SKM-1 treated with dmso at 0.1 percent for 144 hours (cell line): ENCODE data around the gene TDP1.
"Not testable (repeated sequence)": the region's sequence is repeated elsewhere in the genome, so short reads cannot be mapped to it uniquely, and the experiment has no call there.

Experiments used
- DNase-seq: peaks from one replicate; lab custom pipeline; 2025; ENCODE audit not compliant: unreplicated experiment; lab: John Stamatoyannopoulos, UW

TDP1 gene

DNA sequence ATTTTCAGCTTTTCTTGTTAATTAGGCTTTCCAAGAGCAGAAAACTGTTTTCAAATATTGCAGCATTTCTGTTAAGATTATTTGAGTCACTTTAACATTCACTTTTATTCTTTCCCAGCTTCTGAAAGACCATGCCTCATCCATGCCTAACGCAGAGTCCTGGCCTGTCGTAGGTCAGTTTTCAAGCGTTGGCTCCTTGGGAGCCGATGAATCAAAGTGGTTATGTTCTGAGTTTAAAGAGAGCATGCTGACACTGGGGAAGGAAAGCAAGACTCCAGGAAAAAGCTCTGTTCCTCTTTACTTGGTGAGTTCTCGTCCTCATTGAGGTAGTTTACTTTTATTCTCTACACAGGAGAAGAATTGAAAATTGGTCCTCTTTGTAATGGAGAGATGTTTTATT, 33.1 kb downstream of the TDP1 start:
- no peak for DNase-seq

DNA sequence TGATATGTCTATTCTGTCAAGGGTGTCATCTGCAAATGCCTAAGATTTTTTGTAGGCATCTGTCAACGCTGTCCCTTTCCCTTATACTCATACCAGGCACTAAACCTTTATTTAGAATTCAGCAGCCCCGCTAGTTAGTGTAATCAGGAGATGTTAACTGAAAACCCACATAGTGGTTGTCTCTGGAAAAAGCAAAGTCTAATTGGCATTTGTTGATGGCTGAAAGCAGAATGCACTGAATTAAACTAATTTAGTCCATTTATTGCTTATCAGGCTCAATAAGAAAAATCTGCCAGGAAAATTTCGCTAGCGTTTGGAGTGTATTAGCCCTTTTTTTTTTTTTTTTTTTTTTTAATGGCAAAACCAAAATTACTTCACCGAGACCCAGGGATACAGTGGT, 34.5 kb downstream of the TDP1 start:
- no peak for DNase-seq

- DNase-seq, result no peak
Observed at GRCh38 chr14:89990623-89991275, 35.0 kb downstream of the TDP1 start.

GRCh38 chr14:89992273-89992672, 36.5 kb downstream of the TDP1 start:
- DNase-seq, result no peak

GRCh38 chr14:89996963-89997362, 41.2 kb downstream of the TDP1 start:
- DNase-seq, result no peak

- DNase-seq, result no peak
Observed at GRCh38 chr14:90000935-90001334, 45.2 kb downstream of the TDP1 start.

DNA sequence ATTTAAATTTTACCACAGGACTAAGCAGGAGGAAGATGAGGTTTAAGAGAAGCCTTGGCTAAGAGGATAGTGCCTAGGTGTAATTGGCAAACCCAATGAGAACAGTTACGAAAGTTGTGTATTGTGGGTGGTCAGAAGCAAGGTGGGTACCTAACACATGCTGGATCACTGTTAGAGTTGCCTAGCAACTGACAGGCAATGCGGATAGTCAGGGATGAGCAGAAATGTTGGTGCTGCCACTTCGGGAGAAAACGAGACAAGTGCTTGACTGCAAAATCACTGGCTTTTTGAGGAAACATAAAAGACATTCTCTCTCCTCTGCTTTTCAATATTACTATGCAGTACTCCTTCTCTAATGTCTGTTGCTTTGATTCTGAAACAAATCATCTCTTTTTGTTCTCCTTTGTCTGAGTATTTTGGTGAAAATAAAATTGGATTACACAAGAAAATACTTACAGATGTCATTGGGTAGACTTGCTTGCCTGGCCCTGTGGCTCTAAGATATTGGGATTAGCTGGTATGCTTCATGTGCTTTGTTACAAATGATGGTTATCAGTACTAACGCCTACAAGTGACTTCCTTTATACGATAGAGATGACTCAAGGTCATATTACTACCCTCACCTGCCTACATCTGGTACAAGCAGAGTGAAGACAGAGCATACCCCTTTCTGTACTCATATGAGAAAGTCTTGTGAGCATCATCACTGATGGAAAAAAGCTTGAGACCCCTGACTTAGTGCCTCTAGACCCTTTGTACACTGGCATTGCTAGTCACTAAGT, 48.0 kb downstream of the TDP1 start:
- no peak for DNase-seq

GRCh38 chr14:90005441-90005840, 49.7 kb downstream of the TDP1 start:
- DNase-seq, result no peak

DNA sequence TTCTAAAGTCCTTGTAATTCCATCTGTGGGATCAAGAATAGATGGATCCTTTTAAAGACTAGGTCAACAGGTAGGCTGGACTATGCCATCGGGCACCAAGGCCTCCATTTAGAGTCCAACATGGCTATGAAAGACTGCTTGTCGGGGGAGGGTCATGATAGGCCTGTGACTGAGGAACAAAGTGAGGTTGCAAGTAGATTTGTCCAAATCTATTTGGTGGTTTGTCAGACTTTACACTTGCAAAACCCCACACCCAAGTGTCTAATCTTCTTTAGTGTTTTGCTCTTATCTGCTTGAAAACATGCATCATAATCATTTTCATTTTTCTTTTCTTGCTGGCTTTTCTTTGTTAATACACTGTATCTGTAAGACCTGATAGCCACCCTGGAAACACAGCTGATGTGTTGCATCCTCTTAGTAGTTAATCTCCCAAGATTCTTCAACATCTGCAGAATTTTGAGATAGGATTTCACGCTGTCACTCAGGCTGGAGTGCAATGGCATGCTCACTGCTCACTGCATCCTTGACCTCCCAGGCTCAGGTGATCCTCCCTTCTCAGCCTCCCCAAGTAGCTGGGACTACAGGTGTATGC, 50.3 kb downstream of the TDP1 start:
- no peak for DNase-seq

- DNase-seq, result no peak
Observed at GRCh38 chr14:90017371-90017770, 61.6 kb downstream of the TDP1 start.

- no peak for DNase-seq
Observed at GRCh38 chr14:90019824-90020523, 64.2 kb downstream of the TDP1 start.

DNA sequence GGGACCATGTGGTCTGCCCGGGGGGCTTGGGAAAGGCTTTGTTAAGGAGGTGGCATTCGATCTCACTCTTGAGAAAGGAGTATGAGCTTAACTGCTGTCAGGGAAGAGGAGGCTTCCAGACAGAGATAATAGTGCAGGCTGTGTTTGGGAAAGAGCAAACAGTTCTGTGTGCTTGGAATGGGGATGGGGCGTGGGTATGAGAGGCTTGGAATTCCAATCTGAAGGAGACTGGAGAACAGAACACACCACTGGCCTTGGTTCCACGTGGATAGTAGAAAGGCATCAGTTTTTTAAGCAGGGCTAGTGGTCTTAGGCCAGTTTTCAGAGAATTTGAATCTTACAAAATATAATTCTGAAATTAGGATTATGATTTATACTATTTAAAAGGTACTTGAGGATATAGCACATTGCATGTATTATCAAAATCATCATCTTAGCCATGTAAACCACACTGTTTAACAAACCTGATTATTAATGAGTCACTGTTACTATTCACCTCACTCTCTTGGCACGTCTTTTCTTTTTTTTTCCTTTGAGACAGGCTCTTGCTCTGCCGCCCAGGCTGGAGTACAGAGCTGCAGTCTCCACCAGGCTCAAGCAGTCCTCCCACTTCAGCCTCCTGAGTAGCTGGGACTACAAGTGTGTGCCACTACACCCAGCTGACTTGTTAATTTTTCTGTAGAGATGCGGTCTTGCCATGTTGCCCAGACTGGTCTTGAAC, 67.6 kb downstream of the TDP1 start:
- no peak for DNase-seq

DNA sequence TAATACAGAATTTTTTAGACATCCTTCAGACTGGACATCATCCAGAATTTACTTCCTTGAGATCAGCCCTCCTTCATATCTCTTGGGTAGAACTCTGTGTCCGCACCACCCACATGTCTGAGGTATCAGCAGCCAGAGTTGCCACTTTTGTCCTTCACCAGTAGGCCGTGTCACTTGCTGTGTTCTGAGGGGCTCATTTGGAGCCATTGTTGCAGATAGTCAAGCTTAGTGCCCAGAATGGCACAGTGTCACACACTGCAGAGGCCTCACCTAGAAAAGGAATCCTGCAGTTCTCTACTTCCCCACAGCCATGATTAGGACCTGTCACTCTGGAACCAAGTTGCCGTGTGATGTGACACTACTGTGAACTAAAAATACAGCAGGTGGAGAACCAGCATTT, 69.2 kb downstream of the TDP1 start:
- no peak for DNase-seq

GRCh38 chr14:90026608-90027007, 70.9 kb downstream of the TDP1 start:
- not testable (repeated sequence) for DNase-seq

- DNase-seq, result no peak
Observed at GRCh38 chr14:90027842-90028241, 72.1 kb downstream of the TDP1 start.

- no peak for DNase-seq
Observed at GRCh38 chr14:90034156-90034555, 78.4 kb downstream of the TDP1 start.

DNA sequence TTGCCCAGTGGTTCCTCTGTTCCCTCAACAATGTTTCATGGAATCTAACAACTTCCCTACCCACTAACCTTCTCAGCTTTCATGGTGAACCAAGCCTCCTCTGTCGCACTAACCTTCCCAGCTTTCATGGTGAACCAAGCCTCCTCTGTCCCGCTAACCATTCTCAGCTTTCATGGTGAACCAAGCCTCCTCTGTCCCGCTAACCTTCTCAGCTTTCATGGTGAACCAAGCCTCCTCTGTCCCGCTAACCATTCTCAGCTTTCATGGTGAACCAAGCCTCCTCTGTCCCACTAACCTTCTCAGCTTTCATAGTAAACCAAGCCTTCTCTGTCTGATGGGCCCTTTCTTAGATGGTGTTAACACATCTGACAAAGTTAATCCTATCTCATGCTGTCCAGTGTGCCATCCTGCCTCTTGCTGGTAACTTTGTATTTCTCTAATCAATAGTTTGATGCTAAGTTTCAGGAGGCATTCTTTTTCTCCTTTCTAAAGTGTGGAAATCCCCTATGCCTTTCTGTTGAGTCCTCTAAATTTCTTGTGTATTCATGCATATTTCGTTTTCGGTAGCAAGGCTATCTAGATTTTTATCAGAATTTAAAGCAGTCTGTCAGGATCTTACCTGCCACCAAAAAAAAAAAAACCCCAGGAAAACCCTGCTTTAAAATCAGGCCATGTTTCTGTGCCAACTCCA, 79.3 kb downstream of the TDP1 start:
- DNase-seq, result no peak

DNA sequence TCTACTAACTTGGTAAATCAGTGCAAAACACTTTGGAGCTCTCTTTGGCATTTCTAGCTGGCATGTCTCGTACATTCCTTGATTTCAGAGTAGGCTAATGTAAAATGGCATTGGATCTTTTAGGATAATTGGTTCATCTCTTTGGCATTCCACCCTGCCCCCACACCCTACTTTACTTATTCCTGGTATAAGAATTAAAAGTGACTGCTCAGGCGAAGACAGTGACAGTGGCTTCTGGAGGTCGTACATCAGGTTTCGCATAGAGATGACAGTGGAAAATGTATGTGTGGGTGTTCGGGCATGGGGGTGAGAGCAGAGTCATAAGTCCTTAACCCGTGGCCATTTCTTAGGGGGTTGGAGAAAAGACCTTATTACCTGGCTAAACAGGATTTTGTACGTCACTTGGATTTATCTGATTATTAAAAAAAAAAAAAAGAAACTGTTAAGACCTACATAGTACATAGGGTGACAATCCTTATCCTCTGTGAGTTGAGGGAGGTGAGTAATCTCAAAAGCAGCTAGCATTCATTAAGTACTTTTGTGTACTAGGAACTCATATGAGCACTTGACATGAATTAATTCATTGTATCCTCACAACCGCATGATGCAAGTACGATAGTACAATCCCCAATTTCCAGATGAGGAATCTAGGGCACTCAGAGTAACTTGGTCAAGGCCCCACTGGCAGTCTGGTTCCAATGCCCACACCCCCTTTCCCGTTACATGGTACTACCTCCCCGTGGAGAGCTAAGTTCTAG, 83.7 kb downstream of the TDP1 start:
- no peak for DNase-seq

- DNase-seq, result no peak
Observed at GRCh38 chr14:90040411-90040810, 84.7 kb downstream of the TDP1 start.
